HepG2 (cell line): Measurements from ENCODE around the gene VAMP8. TPM values are rescaled to one million over a fixed set of nuclear protein-coding genes. Genes with fewer than 3 reads are reported as not detected.

ENCODE experiments used
- MYNN ChIP-seq: sonication (generic); formaldehyde crosslinking; IDR thresholded peaks from 2 replicates; pipeline ENCODE4 v1.4.0; 2020; ENCODE audit warnings: mild to moderate bottlenecking, low read depth, missing genetic modification reagents
- PCBP1 ChIP-seq: fragments of 200-400 bp; formaldehyde crosslinking; IDR thresholded peaks from 2 replicates; pipeline ENCODE4 v1.6.1; 2017; ENCODE audit warnings: mild to moderate bottlenecking, low read depth, low read length, borderline replicate concordance
- RFXAP ChIP-seq: sonication (generic); formaldehyde crosslinking; IDR thresholded peaks from 2 replicates; pipeline ENCODE4 v1.4.0; 2020; ENCODE audit warnings: missing genetic modification reagents, borderline replicate concordance
- SIN3A ChIP-seq: IDR thresholded peaks from 2 replicates; pipeline ENCODE4 v1.6.1; 2011; ENCODE audit warnings: low read depth, mild to moderate bottlenecking, control low read depth, low read length, borderline replicate concordance
- SOX13 ChIP-seq, 3 experiments: fragments of 450-650 bp in 1 of 3; sonication (generic) in 1 of 3; formaldehyde crosslinking in 1 of 3; IDR thresholded peaks in 2 of 3; conservative IDR thresholded peaks in 1 of 3; 2 replicates each; pipeline versions ENCODE4 v1.5.0 to v1.6.1; 2016 to 2020; ENCODE audit warnings: antibody characterized with exemption in 1 of 3, mild to moderate bottlenecking in 1 of 3, missing compliant biosample characterization in 1 of 3, missing genetic modification reagents in 1 of 3, moderate library complexity in 1 of 3
- SRSF4 ChIP-seq: fragments of 200-400 bp; formaldehyde crosslinking; IDR thresholded peaks from one replicate; pipeline ENCODE4 v1.6.1; 2018; ENCODE audit warnings: mild to moderate bottlenecking, low read depth, low read length, moderate library complexity; ENCODE audit not compliant: poor library complexity, severe bottlenecking
- ZFP62 ChIP-seq: sonication (generic); formaldehyde crosslinking; IDR thresholded peaks from 2 replicates; pipeline ENCODE4 v1.4.0; 2020; ENCODE audit warnings: missing genetic modification reagents
- ZNF709 ChIP-seq: sonication (generic); formaldehyde crosslinking; IDR thresholded peaks from 2 replicates; pipeline ENCODE4 v1.5.0; 2020; ENCODE audit warnings: mild to moderate bottlenecking, missing genetic modification reagents
- ZNF768 ChIP-seq: sonication (generic); formaldehyde crosslinking; IDR thresholded peaks from 2 replicates; pipeline ENCODE4 v1.4.0; 2020; ENCODE audit warnings: missing genetic modification reagents
- polyA plus RNA-seq, 8 experiments: library from polyadenylated mRNA; depleted of rRNA in 3 of 8; stranded (reverse) in 7 of 8; unstranded in 1 of 8; fragments of >200 nt; fragmentation: Illumina TruSeq in 4 of 8; extraction: Trizol in 4 of 8; gene quantifications; 2 replicates each; pipeline versions ENCODE4 v1.2.1 to v1.2.3, GENCODE V29; 2011 to 2016; ENCODE audit warnings: low read depth in 4 of 8, missing spikeins in 1 of 8, mixed read lengths in 1 of 8; ENCODE audit not compliant: insufficient read depth in 1 of 8
- total RNA-seq, 5 experiments: library from RNA; depleted of rRNA; stranded (reverse); fragments of >200 nt; fragmentation: Illumina TruSeq; extraction: Trizol; gene quantifications; 2 replicates each; pipeline ENCODE4 v1.2.3, GENCODE V29; 2016; ENCODE audit warnings: low read depth in 1 of 5
- TF ChIP-seq, protein P1 (sequence below): sonication (generic); formaldehyde crosslinking; IDR thresholded peaks from 2 replicates; pipeline ENCODE4 v1.4.0; 2020; ENCODE audit warnings: missing genetic modification reagents
- TF ChIP-seq, protein P2 (sequence below): sonication (generic); formaldehyde crosslinking; IDR thresholded peaks from 2 replicates; pipeline ENCODE4 v1.4.0; 2020; ENCODE audit warnings: missing genetic modification reagents
- TF ChIP-seq, protein P3 (sequence below): sonication (generic); formaldehyde crosslinking; conservative IDR thresholded peaks from 2 replicates; pipeline ENCODE4 v1.4.0; 2020; ENCODE audit warnings: missing genetic modification reagents
- TF ChIP-seq, protein P4 (sequence below): IDR thresholded peaks from 2 replicates; pipeline ENCODE4 v1.6.1; 2012; ENCODE audit warnings: low read length, improper control_type of control experiment
- TF ChIP-seq, protein P5 (sequence below): sonication (generic); formaldehyde crosslinking; IDR thresholded peaks from 2 replicates; pipeline ENCODE4 v1.4.0; 2020; ENCODE audit warnings: mild to moderate bottlenecking, missing genetic modification reagents

VAMP8 gene
- total and polyA plus RNA-seq, 2 of the 13 experiments (the other 11 are each of a cell fraction or from before 2014, with no cell fraction given) = 83.3 to 157 TPM

DNA sequence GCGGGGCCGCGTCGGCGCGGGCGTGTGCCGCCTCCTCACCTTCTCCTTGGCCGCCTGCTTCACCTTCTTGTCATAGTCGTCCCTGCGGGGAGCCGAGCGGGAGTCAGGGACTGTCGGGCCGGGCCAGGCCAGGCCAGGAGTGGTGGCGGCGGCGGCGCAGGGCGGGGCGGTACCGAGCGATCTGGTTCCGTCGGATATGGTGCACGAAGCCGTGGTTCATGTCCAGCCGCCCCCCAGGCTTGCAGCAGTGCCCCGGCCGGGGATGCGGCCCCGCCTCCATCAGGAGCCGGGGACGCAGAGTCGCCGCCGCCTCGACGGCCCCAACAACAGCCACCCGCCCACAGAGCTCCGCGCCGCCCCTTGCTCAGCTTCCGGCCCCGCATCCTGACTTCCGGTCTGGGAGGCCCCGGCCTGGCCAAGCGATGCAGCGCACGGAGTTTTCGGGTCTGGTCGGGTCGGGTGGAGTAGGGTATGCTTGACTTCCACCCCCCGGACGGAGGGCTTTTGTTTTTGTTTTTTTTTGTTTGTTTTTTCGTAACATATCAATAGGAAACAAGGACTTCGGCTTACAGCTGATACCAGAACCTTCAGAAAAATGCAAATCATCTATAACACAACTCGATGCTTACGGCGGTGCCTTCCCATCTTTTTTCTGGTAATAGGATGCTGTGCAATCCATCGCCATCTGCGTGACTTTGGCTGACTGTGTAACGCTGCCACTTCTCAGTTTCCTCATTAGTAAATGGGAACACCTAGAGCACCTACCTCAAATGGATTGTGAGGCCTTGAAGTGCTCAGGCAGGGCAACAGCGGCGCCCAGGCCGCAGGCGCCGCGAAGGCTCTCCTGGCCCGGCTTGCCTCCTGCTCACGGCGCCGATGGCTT, 34.6 kb downstream of the VAMP8 start, which contains the start of gene C2orf68 (continued):
- TF ChIP-seq PCBP1 (no peak), MYNN (CRISPR knock-in tag) (no peak), SIN3A (peak; percentile 83; the same call in 1 of the 2 replicates), ZNF768 (CRISPR knock-in tag) (peak; percentile 83), SRSF4 (no peak), RFXAP (peak; percentile 80; the same call in 1 of the 2 replicates), SOX13 (IDR thresholded peaks at IDR 0.05) (peak; percentile 43; the same call in 1 of the 2 replicates), SOX13 (CRISPR knock-in tag; conservative IDR thresholded peaks at IDR 0.05 in 1 of 2, IDR thresholded peaks at IDR 0.05 in 1 of 2) (peak in 1 of 2 experiments; percentile 38; a peak in 1 of 4 replicates), ZNF709 (CRISPR knock-in tag) (peak; percentile 87), ZFP62 (CRISPR knock-in tag) (no peak)
- TF ChIP-seq, protein P1, sequence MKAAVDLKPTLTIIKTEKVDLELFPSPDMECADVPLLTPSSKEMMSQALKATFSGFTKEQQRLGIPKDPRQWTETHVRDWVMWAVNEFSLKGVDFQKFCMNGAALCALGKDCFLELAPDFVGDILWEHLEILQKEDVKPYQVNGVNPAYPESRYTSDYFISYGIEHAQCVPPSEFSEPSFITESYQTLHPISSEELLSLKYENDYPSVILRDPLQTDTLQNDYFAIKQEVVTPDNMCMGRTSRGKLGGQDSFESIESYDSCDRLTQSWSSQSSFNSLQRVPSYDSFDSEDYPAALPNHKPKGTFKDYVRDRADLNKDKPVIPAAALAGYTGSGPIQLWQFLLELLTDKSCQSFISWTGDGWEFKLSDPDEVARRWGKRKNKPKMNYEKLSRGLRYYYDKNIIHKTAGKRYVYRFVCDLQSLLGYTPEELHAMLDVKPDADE (CRISPR knock-in tag) = no peak
- TF ChIP-seq, protein P2, sequence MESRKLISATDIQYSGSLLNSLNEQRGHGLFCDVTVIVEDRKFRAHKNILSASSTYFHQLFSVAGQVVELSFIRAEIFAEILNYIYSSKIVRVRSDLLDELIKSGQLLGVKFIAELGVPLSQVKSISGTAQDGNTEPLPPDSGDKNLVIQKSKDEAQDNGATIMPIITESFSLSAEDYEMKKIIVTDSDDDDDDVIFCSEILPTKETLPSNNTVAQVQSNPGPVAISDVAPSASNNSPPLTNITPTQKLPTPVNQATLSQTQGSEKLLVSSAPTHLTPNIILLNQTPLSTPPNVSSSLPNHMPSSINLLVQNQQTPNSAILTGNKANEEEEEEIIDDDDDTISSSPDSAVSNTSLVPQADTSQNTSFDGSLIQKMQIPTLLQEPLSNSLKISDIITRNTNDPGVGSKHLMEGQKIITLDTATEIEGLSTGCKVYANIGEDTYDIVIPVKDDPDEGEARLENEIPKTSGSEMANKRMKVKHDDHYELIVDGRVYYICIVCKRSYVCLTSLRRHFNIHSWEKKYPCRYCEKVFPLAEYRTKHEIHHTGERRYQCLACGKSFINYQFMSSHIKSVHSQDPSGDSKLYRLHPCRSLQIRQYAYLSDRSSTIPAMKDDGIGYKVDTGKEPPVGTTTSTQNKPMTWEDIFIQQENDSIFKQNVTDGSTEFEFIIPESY (CRISPR knock-in tag) = peak; percentile 91
- TF ChIP-seq, protein P3, sequence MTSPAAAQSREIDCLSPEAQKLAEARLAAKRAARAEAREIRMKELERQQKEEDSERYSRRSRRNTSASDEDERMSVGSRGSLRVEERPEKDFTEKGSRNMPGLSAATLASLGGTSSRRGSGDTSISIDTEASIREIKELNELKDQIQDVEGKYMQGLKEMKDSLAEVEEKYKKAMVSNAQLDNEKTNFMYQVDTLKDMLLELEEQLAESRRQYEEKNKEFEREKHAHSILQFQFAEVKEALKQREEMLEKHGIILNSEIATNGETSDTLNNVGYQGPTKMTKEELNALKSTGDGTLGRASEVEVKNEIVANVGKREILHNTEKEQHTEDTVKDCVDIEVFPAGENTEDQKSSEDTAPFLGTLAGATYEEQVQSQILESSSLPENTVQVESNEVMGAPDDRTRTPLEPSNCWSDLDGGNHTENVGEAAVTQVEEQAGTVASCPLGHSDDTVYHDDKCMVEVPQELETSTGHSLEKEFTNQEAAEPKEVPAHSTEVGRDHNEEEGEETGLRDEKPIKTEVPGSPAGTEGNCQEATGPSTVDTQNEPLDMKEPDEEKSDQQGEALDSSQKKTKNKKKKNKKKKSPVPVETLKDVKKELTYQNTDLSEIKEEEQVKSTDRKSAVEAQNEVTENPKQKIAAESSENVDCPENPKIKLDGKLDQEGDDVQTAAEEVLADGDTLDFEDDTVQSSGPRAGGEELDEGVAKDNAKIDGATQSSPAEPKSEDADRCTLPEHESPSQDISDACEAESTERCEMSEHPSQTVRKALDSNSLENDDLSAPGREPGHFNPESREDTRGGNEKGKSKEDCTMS = no peak
- TF ChIP-seq, protein P4, sequence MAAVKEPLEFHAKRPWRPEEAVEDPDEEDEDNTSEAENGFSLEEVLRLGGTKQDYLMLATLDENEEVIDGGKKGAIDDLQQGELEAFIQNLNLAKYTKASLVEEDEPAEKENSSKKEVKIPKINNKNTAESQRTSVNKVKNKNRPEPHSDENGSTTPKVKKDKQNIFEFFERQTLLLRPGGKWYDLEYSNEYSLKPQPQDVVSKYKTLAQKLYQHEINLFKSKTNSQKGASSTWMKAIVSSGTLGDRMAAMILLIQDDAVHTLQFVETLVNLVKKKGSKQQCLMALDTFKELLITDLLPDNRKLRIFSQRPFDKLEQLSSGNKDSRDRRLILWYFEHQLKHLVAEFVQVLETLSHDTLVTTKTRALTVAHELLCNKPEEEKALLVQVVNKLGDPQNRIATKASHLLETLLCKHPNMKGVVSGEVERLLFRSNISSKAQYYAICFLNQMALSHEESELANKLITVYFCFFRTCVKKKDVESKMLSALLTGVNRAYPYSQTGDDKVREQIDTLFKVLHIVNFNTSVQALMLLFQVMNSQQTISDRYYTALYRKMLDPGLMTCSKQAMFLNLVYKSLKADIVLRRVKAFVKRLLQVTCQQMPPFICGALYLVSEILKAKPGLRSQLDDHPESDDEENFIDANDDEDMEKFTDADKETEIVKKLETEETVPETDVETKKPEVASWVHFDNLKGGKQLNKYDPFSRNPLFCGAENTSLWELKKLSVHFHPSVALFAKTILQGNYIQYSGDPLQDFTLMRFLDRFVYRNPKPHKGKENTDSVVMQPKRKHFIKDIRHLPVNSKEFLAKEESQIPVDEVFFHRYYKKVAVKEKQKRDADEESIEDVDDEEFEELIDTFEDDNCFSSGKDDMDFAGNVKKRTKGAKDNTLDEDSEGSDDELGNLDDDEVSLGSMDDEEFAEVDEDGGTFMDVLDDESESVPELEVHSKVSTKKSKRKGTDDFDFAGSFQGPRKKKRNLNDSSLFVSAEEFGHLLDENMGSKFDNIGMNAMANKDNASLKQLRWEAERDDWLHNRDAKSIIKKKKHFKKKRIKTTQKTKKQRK = no peak
- TF ChIP-seq, protein P5, sequence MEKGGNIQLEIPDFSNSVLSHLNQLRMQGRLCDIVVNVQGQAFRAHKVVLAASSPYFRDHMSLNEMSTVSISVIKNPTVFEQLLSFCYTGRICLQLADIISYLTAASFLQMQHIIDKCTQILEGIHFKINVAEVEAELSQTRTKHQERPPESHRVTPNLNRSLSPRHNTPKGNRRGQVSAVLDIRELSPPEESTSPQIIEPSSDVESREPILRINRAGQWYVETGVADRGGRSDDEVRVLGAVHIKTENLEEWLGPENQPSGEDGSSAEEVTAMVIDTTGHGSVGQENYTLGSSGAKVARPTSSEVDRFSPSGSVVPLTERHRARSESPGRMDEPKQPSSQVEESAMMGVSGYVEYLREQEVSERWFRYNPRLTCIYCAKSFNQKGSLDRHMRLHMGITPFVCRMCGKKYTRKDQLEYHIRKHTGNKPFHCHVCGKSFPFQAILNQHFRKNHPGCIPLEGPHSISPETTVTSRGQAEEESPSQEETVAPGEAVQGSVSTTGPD (CRISPR knock-in tag) = no peak
